ENCODE results near the gene OR2A12. TPM values are rescaled to one million over a fixed set of nuclear protein-coding genes. Genes with fewer than 3 reads are reported as not detected.

OR2A12 gene
- polyA plus RNA-seq, 1 donor (not counting 4 experiments of a cell fraction or from before 2014, with no cell fraction given): not detected

DNA sequence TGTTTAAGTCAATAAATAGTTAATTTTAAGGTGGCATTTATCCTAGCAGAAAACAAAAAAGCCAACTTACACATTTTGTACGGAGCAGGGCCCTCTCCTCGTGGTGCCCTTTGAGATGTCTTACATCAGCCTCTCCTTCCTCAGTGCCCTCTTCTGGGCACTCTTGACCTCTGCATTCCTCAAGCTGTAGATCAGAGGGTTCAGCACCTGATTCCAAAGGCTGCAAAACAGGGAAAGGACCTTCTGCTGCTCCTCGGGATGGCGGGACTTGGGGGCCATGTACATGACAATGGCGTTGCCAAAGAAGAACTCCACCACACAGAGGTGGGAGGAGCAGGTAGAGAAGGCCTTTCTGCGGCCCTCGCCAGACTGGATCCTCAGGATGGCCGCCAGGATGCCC, 32.3 kb downstream of the OR2A12 start:
- dilution Hi-C loops (cut with MboI; ENCODE audit: extremely low pct_ligation_motif_present, low sequenced_read_pairs): no loop called here
- H4K20me1 ChIP-seq (ENCODE audit: control insufficient read depth, extremely low read depth, insufficient read depth, low read length): no peaks in the 10 kb centered on the region
- TF ChIP-seq, protein P1, sequence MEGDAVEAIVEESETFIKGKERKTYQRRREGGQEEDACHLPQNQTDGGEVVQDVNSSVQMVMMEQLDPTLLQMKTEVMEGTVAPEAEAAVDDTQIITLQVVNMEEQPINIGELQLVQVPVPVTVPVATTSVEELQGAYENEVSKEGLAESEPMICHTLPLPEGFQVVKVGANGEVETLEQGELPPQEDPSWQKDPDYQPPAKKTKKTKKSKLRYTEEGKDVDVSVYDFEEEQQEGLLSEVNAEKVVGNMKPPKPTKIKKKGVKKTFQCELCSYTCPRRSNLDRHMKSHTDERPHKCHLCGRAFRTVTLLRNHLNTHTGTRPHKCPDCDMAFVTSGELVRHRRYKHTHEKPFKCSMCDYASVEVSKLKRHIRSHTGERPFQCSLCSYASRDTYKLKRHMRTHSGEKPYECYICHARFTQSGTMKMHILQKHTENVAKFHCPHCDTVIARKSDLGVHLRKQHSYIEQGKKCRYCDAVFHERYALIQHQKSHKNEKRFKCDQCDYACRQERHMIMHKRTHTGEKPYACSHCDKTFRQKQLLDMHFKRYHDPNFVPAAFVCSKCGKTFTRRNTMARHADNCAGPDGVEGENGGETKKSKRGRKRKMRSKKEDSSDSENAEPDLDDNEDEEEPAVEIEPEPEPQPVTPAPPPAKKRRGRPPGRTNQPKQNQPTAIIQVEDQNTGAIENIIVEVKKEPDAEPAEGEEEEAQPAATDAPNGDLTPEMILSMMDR (optimal IDR thresholded peaks at IDR 0.05 in 1 of 3, IDR thresholded peaks at IDR 0.05 in 1 of 3, conservative IDR thresholded peaks at IDR 0.05 in 1 of 3; ENCODE audit: extremely low read depth in 1 of 3, insufficient read depth in 2 of 3, low read length in 3 of 3): no peak
- no peak for TF ChIP-seq EZH2 (IDR thresholded peaks at IDR 0.05; ENCODE audit: low read length)
- H3K27ac ChIP-seq (ENCODE audit: control insufficient read depth, insufficient read depth, low read length): no peak overlapping the region
- H3K9ac ChIP-seq (ENCODE audit: control insufficient read depth, extremely low read depth, insufficient read depth, low read length): no peak overlapping the region
- no peaks in the 10 kb centered on the region for H3K36me3 ChIP-seq (ENCODE audit: control insufficient read depth in 2 of 2, extremely low read depth in 1 of 2, insufficient read depth in 2 of 2, low read length in 2 of 2)
- H3K4me2 ChIP-seq (ENCODE audit: control insufficient read depth, extremely low read depth, insufficient read depth, low read depth, low read length): no peak overlapping the region
- H3K9me1 ChIP-seq (ENCODE audit: control insufficient read depth, extremely low read depth, insufficient read depth, low read length): no peaks in the 10 kb centered on the region
- FAIRE-seq: no peak
- no peak overlapping the region for H2AFZ ChIP-seq (ENCODE audit: control insufficient read depth, low read length)
- H3K27me3 ChIP-seq (ENCODE audit: control insufficient read depth, extremely low read depth, insufficient read depth, low read length): no peaks in the 10 kb centered on the region
- no peaks in the 10 kb centered on the region for H3K9me3 ChIP-seq (ENCODE audit: control insufficient read depth, low read depth, low read length)
- H3K79me2 ChIP-seq (ENCODE audit: control insufficient read depth, insufficient read depth, low read length): no peaks in the 10 kb centered on the region
- DNase-seq (ENCODE audit: low read depth, low spot score): no peak
- no peaks in the 10 kb centered on the region for H3K4me1 ChIP-seq (ENCODE audit: control insufficient read depth, extremely low read depth, insufficient read depth, low read length)
- no peak overlapping the region for H3K4me3 ChIP-seq (ENCODE audit: control insufficient read depth in 2 of 3, extremely low read depth in 1 of 3, insufficient read depth in 2 of 3, low read depth in 1 of 3, low read length in 3 of 3)

DNA sequence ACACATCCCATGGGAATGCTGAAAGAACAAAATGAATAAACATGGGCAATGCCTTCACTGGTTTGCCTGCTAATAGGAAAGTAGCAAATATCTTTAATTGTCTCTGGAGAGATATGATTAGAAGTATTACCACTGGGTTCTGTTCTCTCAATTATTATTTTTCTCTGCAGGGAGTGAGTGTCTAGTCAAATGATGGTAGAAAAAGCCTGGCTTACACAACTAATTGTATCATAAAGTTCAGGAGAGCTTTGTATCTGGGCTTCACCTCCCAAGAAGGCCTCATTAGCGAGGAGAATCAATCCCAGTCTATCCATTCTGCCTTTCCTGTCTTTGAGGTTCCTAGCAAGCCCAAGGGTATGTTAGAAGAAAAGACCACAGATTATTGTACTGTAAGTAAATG, 36.8 kb downstream of the OR2A12 start, which contains the start of gene OR2A14:
TSS of gene OR2A14 (plus strand) at position 301 of the 400 bp plus-strand sequence. CDS start 5,937 bp downstream, outside the sequence.
- Histone ChIP-seq H3K4me1 (ENCODE audit: control insufficient read depth, extremely low read depth, insufficient read depth, low read length) (no peaks in the 10 kb centered on the region), H4K20me1 (ENCODE audit: control insufficient read depth, extremely low read depth, insufficient read depth, low read length) (no peaks in the 10 kb centered on the region), H3K9me3 (ENCODE audit: control insufficient read depth, low read depth, low read length) (no peaks in the 10 kb centered on the region), H3K9ac (ENCODE audit: control insufficient read depth, extremely low read depth, insufficient read depth, low read length) (no peak within 1 kb of the TSS), H3K27ac (ENCODE audit: control insufficient read depth, insufficient read depth, low read length) (no peak within 1 kb of the TSS), H3K9me1 (ENCODE audit: control insufficient read depth, extremely low read depth, insufficient read depth, low read length) (no peaks in the 10 kb centered on the region), H3K36me3 (ENCODE audit: control insufficient read depth in 2 of 2, extremely low read depth in 1 of 2, insufficient read depth in 2 of 2, low read length in 2 of 2) (no peaks in the 10 kb centered on the region), H3K4me2 (ENCODE audit: control insufficient read depth, extremely low read depth, insufficient read depth, low read depth, low read length) (no peak within 1 kb of the TSS), H3K79me2 (ENCODE audit: control insufficient read depth, insufficient read depth, low read length) (no peaks in the 10 kb centered on the region), H2AFZ (ENCODE audit: control insufficient read depth, low read length) (no peak within 1 kb of the TSS), H3K27me3 (ENCODE audit: control insufficient read depth, extremely low read depth, insufficient read depth, low read length) (no peaks in the 10 kb centered on the region), H3K4me3 (ENCODE audit: control insufficient read depth in 2 of 3, extremely low read depth in 1 of 3, insufficient read depth in 2 of 3, low read depth in 1 of 3, low read length in 3 of 3) (no peak within 1 kb of the TSS)
- FAIRE-seq: no peak
- dilution Hi-C loops (cut with MboI; ENCODE audit: extremely low pct_ligation_motif_present, low sequenced_read_pairs): no loop called here
- TF ChIP-seq, protein P1 (optimal IDR thresholded peaks at IDR 0.05 in 1 of 3, IDR thresholded peaks at IDR 0.05 in 1 of 3, conservative IDR thresholded peaks at IDR 0.05 in 1 of 3; ENCODE audit: extremely low read depth in 1 of 3, insufficient read depth in 2 of 3, low read length in 3 of 3): no peak
- no peak for DNase-seq (ENCODE audit: low read depth, low spot score)

All from keratinocyte (primary cell).